GM23338 (cell line): ENCODE measurements around the gene HOTAIR. TPM values are rescaled to one million over a fixed set of nuclear protein-coding genes. Genes with fewer than 3 reads are reported as not detected.

Experiments
- ATAC-seq: fragments of 200-7000 bp; cut with Tn5 transposase; 3 replicates; pipeline ENCODE4 v1.9.1; 2020
- DNase-seq: peaks from one replicate; pipeline ENCODE4 v3.0.0-alpha.2; 2015; ENCODE audit warnings: low spot score
- H2AFZ ChIP-seq: fragments of 200-600 bp; sonication (generic); 2 replicates; pipeline ENCODE4 v1.8.0; 2016; ENCODE audit warnings: antibody characterized with exemption, mild to moderate bottlenecking, moderate library complexity
- H3F3A ChIP-seq: fragments of 200-600 bp; sonication (generic); replicated peaks from 2 replicates; pipeline ENCODE4 v1.8.0; 2017; ENCODE audit warnings: antibody characterized with exemption, mixed run types, low read depth
- H3K27ac ChIP-seq: fragments of 200-600 bp; sonication (generic); 2 replicates; pipeline ENCODE4 v1.6.1; 2016; ENCODE audit warnings: low read depth
- H3K27me3 ChIP-seq: fragments of 200-600 bp; sonication (generic); 2 replicates; pipeline ENCODE4 v1.8.0; 2016; ENCODE audit warnings: mild to moderate bottlenecking, mixed run types, moderate library complexity; ENCODE audit not compliant: insufficient read depth
- H3K36me3 ChIP-seq: fragments of 200-600 bp; sonication (generic); 2 replicates; pipeline ENCODE4 v1.8.0; 2016; ENCODE audit warnings: mild to moderate bottlenecking; ENCODE audit not compliant: insufficient read depth
- H3K4me1 ChIP-seq: fragments of 200-600 bp; sonication (generic); 2 replicates; pipeline ENCODE4 v1.8.0; 2016; ENCODE audit warnings: mild to moderate bottlenecking, moderate library complexity; ENCODE audit not compliant: insufficient read depth
- H3K4me2 ChIP-seq: fragments of 200-600 bp; sonication (generic); 2 replicates; pipeline ENCODE4 v1.7.1; 2017; ENCODE audit warnings: mixed run types
- H3K4me3 ChIP-seq: fragments of 200-600 bp; sonication (generic); 2 replicates; pipeline ENCODE4 v1.6.1; 2016; ENCODE audit warnings: mixed run types
- H3K79me2 ChIP-seq: fragments of 200-600 bp; sonication (generic); replicated peaks from 2 replicates; pipeline ENCODE4 v1.8.0; 2017; ENCODE audit warnings: mild to moderate bottlenecking; ENCODE audit not compliant: insufficient read depth
- H3K9me2 ChIP-seq: fragments of 200-600 bp; sonication (generic); 2 replicates; pipeline ENCODE4 v1.8.0; 2017; ENCODE audit not compliant: insufficient read depth
- H4K20me1 ChIP-seq: fragments of 200-600 bp; sonication (generic); replicated peaks from 2 replicates; pipeline ENCODE4 v1.8.0; 2017; ENCODE audit warnings: mild to moderate bottlenecking; ENCODE audit not compliant: insufficient read depth
- H3K27ac Mint-ChIP-seq: 2 replicates; pipeline ENCODE4 v1.8.0; 2020; ENCODE audit warnings: inconsistent platforms, mild to moderate bottlenecking, moderate library complexity, mixed read lengths
- H3K27me3 Mint-ChIP-seq: 3 replicates; pipeline ENCODE4 v1.8.0; 2022; ENCODE audit warnings: low read depth, mild to moderate bottlenecking, moderate library complexity, mixed read lengths, inconsistent platforms; ENCODE audit not compliant: insufficient read depth, poor library complexity
- H3K36me3 Mint-ChIP-seq: 3 replicates; pipeline ENCODE4 v1.8.0; 2021; ENCODE audit warnings: low read depth, mild to moderate bottlenecking, inconsistent platforms, moderate library complexity, mixed read lengths
- H3K4me1 Mint-ChIP-seq: 3 replicates; pipeline ENCODE4 v1.8.0; 2020; ENCODE audit warnings: mild to moderate bottlenecking, inconsistent platforms, mixed read lengths
- H3K4me3 Mint-ChIP-seq: 3 replicates; pipeline ENCODE4 v1.8.0; 2021; ENCODE audit warnings: moderate library complexity, mild to moderate bottlenecking, inconsistent platforms, mixed read lengths
- H3K9me3 Mint-ChIP-seq: 3 replicates; pipeline ENCODE4 v1.8.0; 2020; ENCODE audit warnings: moderate library complexity, mild to moderate bottlenecking, inconsistent platforms, mixed read lengths
- CREB1 ChIP-seq: fragments of 250-450 bp; sonication (Bioruptor Pico); IDR thresholded peaks from 2 replicates; pipeline ENCODE4 v1.5.0; 2020; ENCODE audit warnings: low read depth, mild to moderate bottlenecking, moderate library complexity
- CTCF ChIP-seq, 2 experiments: fragments of 200-600 bp in 1 of 2; sonication (generic) in 1 of 2; conservative IDR thresholded peaks; 2 replicates each; pipeline versions ENCODE4 v1.5.1 to v1.6.1; 2016 to 2017; ENCODE audit warnings: antibody characterized with exemption in 2 of 2, low read depth in 2 of 2, mild to moderate bottlenecking in 2 of 2, moderate library complexity in 1 of 2
- EZH2 ChIP-seq: fragments of 200-600 bp; sonication (generic); IDR thresholded peaks from one replicate; pipeline ENCODE4 v1.8.0; 2017; ENCODE audit warnings: antibody characterized with exemption, mild to moderate bottlenecking, low read depth; ENCODE audit not compliant: unreplicated experiment
- EZH2phosphoT487 ChIP-seq: fragments of 200-600 bp; sonication (generic); IDR thresholded peaks from one replicate; pipeline ENCODE4 v1.8.1; 2018; ENCODE audit warnings: antibody characterized with exemption; ENCODE audit not compliant: unreplicated experiment
- JUNB ChIP-seq: IDR thresholded peaks from one replicate; pipeline ENCODE4 v1.6.1; 2016; ENCODE audit warnings: antibody characterized with exemption; ENCODE audit not compliant: unreplicated experiment
- NANOG ChIP-seq: IDR thresholded peaks from 2 replicates; pipeline ENCODE4 v1.6.1; 2016; ENCODE audit warnings: antibody characterized with exemption, borderline replicate concordance
- POLR2AphosphoS5 ChIP-seq: IDR thresholded peaks from 2 replicates; pipeline ENCODE4 v1.6.1; 2016; ENCODE audit warnings: antibody characterized with exemption, low read depth
- STAT1 ChIP-seq: IDR thresholded peaks from one replicate; pipeline ENCODE4 v1.6.1; 2016; ENCODE audit warnings: antibody characterized with exemption; ENCODE audit not compliant: unreplicated experiment
- ZNF114 ChIP-seq: fragments of 250-450 bp; sonication (Bioruptor Pico); IDR thresholded peaks from 2 replicates; pipeline ENCODE4 v1.5.0; 2020; ENCODE audit warnings: mild to moderate bottlenecking, moderate library complexity
- polyA plus RNA-seq: library from polyadenylated mRNA; unstranded; fragments of >200 nt; fragmentation: Nextera tagmentation; extraction: Ambion mirVana; gene quantifications from 2 replicates; pipeline ENCODE4 v1.2.1, GENCODE V29; 2016
- total RNA-seq: library from RNA; depleted of rRNA; stranded (reverse); fragments of >200 nt; shearing (Covaris generic); gene quantifications from 2 replicates; pipeline ENCODE4 v1.2.3, GENCODE V29; 2014

The HOTAIR gene
- total and polyA plus RNA-seq, 2 experiments from 2014 or later = not detected

GRCh38 chr12:53977596-53978445 lies 3.1 kb upstream of the HOTAIR start:
- Histone ChIP-seq H3K79me2 (no peaks in the 10 kb centered on the region), H4K20me1 (peaks cover 31% of the 10 kb centered on the region), H3K4me3 (no peak overlapping the region), H3K27me3 (peaks cover 100% of the 10 kb centered on the region), H3K27ac (no peak overlapping the region), H3K4me1 (peaks cover 45% of the 10 kb centered on the region), H3F3A (peaks cover 35% of the 10 kb centered on the region), H2AFZ (no peak overlapping the region), H3K4me2 (peak overlapping the region; percentile 62), H3K9me2 (no peaks in the 10 kb centered on the region), H3K36me3 (no peaks in the 10 kb centered on the region)
- TF ChIP-seq ZNF114 = no peak
- peak; percentile 76 for TF ChIP-seq EZH2
- no peak for TF ChIP-seq JUNB
- TF ChIP-seq EZH2phosphoT487 = no peak
- TF ChIP-seq NANOG = no peak
- no peak for TF ChIP-seq STAT1
- TF ChIP-seq CTCF (conservative IDR thresholded peaks at IDR 0.05; ENCODE audit: low read depth in 2 of 2) = no peak
- no peak for TF ChIP-seq CREB1 (CRISPR knock-in tag)
- Mint-ChIP-seq H3K9me3 (no peaks in the 10 kb centered on the region; the same call in 1 of the 3 replicates), H3K4me1 (peaks cover 27% of the 10 kb centered on the region), H3K4me3 (no peak overlapping the region), H3K27ac (no peak overlapping the region), H3K36me3 (no peaks in the 10 kb centered on the region; the same call in 2 of the 3 replicates), H3K27me3 (peaks cover 99% of the 10 kb centered on the region)
- DNase-seq (no peak), ATAC-seq (no peak)

DNA sequence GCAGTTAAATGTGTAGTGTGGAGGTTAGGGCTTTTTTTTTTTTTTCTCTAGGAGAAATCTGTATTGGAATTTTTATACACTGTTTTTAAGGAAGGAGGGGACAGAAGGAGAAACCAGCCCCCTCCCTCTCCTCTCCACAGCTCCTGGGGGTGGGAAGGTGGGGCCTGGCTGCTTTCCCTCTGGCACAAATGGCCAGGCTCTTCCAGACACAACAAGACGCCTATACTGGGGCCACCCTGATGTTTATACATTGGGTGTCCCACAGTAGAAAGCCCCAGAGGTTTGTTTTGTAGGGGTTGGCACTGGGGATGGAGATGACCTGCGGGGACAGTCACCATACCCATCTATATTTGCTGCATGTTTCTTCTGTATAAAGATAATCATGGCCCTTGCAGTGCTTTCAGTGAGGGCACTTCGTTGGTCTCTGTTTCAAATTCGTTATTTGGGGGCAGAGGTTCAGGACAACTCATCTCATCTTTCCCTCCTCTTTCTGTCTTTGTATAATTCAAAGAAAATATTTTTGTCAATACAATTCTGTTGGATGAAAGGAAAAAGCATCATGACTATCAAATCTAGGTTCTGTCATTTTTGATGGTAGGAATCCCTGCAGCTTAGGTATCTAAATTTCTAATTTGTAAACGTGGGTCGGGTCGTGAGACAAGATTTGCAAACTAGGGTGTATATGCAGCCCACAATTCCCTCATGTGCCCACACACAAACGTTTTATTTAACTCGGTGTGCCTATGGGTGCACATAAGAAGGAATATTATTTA lies 2.3 kb upstream of the HOTAIR start:
- no peak overlapping the region for H2AFZ ChIP-seq
- H3K36me3 ChIP-seq = no peaks in the 10 kb centered on the region; the same call in 1 of the 2 replicates
- peaks cover 33% of the 10 kb centered on the region for H4K20me1 ChIP-seq
- Mint-ChIP-seq H3K36me3 (no peaks in the 10 kb centered on the region; the same call in 2 of the 3 replicates), H3K4me1 (peaks cover 28% of the 10 kb centered on the region), H3K9me3 (no peaks in the 10 kb centered on the region; the same call in 1 of the 3 replicates), H3K27me3 (peaks cover 99% of the 10 kb centered on the region), H3K4me3 (no peak overlapping the region), H3K27ac (no peak overlapping the region)
- peaks cover 100% of the 10 kb centered on the region for H3K27me3 ChIP-seq
- H3K4me2 ChIP-seq = no peak overlapping the region
- H3K9me2 ChIP-seq = no peaks in the 10 kb centered on the region
- ATAC-seq (no peak), DNase-seq (no peak)
- H3F3A ChIP-seq = peaks cover 34% of the 10 kb centered on the region
- no peaks in the 10 kb centered on the region for H3K79me2 ChIP-seq
- TF ChIP-seq CREB1 (CRISPR knock-in tag) = no peak
- TF ChIP-seq CTCF (conservative IDR thresholded peaks at IDR 0.05; ENCODE audit: low read depth in 2 of 2) = no peak
- TF ChIP-seq NANOG = no peak
- peak; percentile 80 for TF ChIP-seq EZH2
- TF ChIP-seq EZH2phosphoT487 = no peak
- no peak for TF ChIP-seq POLR2AphosphoS5
- no peak overlapping the region for H3K27ac ChIP-seq
- no peak overlapping the region for H3K4me3 ChIP-seq
- peaks cover 41% of the 10 kb centered on the region for H3K4me1 ChIP-seq
